Glomerular visceral epithelial cell (primary cell): ENCODE data around the gene MXRA8.
A peak's percentile ranks its signal among the peaks of the same experiment; 100 is the strongest.

ENCODE experiments used
- DNase-seq: peaks from one replicate; pipeline ENCODE4 v3.0.0-alpha.2; 2016; ENCODE audit errors: extremely low spot score

The MXRA8 gene

DNA sequence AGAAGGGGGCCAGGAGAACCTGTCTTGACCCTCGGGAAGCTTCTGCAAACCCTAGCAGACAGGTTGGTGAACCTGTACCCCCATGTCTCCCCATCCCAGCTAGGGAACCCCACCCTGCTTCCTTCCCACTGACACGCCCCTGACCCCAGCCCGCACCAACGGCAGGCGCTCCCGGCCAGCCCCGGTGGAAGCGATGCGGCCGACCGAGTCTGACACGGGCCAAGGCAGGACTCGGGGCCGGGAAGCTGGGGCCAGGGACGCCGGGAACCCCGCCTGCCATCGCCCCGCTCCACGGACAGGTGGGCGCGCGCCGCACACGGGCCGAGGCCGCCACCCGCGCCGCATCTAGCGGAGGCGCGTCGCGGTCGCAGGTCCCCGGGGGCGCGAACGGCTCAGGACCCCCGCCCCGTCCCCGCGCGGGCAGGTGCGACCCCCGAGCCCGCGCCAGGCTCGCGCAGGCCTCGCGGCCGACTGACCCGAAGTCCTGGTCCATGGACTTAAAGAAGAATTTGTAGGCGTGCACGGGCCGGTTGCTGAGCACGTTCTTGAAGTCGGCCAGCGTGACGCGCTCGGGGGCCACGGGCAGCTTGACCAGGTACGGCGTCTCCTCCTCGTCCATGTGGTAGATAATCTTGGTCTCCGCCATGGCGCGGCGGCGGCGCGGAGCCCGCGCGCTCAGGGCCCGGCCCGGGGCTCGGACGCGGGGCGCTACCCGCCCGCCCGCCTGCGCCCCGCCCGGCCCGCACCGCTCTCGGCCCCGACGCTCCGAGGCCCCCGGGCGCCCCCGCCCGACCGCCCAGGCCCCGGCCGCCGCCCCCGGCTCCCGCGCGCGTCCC lies 9.7 kb downstream of the MXRA8 start:
- DNase-seq = peak; percentile 53

DNA sequence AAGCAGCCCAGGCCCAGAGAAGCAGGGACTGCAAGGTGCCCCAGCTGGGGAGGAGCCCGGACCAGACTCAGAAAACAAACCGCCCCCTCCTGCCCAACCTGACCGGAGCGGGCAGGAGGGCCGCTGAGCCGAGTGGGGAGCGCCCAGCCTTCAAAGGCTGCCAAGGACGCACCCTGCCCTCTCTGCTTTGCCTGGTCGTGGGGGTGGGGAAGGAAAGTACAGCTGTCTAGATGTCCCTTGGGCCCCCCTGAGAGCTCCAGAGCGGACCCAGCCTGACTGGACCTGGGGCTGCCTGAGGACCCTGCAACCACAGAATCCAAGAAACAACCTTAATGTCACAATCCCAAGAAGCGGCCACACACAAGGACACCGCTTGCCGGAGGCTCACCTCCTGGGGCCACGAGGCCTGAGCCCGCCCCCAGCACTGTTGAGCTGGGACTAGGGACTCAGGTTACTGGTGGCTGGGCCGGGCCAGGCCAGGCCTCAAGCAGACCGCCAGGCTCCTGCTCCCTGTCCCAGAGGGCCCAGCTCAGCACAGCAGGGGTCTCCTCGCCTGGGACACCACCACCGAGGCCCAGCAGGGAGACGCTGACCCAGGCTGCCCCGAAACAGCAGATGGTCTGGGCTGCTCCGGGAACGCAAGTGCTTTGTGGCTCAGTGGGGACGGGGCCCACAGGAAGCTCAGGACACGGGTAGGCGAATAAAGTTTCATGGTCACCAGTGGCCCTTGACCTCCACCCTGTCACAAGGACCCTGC lies 10.5 kb downstream of the MXRA8 start:
- DNase-seq = peak; percentile 59

DNA sequence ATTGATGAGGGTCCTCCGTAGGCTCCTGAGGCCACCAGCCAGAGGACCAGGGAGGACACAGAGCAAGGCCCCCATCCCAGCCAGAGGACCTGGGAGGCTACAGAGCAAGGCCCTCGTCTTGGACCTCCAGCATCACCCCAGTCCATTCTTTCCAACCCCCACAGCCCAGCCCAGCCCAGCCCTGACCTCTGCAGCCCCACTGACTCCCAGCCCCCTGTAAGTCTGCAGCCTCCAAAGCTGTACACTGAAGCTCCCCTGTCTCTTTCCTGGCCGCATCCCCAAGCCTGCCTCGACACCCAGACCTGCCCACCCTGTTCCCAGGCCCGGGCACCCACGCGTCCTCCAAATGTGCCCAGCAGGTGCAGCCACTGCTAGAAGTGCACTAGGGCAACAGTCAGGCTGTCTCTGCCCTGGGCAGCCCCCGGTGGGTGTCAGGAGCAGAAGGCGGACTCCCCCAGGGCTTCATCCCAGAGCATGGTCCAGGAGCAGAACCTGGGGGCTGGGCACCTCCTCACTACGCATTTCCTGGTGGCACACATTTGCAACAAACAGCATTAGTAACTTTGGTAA lies 11.2 kb downstream of the MXRA8 start:
- DNase-seq = no peak

DNA sequence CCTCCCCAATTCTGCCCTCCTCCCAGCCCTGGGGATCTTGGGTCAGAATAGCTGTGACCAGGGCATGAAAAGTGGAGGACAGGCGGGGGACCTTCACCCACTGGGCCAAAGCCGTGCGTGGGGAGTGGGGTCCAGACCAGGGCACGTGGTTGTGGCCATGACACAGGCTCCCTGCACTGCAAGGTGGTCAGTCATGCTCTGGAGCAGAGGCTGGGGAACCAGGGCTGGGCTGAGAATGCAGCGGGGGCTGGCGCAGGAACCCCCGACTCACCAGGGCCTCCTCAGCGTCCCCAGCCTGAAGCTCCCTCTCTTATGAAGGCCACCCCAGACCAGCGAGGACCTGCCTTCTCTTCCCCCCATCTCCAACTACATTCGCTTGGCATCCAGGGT lies 11.9 kb downstream of the MXRA8 start:
- no peak for DNase-seq

DNA sequence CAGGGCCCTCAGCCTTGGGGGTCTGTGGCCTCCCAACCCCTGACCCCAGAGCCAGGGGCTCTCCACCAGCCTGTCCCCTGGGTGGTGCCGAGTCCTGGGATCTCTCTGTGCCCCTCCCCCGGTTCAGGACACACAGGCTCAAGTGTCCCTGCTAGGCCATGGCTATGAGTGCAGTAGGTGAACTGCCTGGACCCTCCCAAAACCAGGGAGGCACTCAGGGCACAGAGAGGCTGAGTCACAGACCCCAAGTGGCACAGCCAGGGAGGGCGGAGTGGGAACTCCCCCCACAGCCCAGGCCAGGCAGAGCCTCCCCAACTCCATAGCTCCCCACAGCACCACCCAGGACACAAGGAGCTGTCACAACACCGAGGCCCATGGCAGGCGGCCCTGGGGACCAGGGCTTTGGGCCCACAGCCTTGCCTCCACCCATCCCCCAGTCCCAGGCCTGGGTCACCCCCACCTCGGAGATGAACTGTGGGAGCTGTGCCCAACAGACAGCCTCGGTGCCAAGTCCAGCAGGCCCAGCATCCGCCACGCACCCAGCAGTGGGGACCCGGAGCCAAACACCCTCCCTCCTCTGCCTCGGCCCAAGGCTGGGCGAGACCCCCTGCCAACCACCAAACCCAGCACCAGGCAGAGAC lies 12.4 kb downstream of the MXRA8 start:
- no peak for DNase-seq

DNA sequence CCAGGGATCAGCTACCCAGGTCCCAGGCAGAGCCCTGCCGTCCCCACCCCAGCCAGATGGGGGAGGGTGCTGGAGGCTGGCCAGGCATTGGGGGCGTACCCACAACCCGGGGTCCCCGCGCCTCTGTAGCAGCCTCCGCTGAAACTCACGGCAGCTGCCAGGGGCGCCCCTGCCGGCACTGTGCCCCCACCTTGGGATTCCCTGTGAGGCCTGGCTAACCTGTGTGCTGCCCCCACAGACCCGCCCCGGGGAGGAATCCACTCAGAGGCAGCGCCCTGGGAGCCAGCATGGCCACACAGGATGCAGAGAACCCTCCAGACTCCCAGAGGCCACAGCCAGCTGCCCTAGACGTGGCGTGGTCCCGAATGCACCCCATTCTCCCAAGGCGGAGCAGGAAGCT lies 13.0 kb downstream of the MXRA8 start:
- DNase-seq = no peak

DNA sequence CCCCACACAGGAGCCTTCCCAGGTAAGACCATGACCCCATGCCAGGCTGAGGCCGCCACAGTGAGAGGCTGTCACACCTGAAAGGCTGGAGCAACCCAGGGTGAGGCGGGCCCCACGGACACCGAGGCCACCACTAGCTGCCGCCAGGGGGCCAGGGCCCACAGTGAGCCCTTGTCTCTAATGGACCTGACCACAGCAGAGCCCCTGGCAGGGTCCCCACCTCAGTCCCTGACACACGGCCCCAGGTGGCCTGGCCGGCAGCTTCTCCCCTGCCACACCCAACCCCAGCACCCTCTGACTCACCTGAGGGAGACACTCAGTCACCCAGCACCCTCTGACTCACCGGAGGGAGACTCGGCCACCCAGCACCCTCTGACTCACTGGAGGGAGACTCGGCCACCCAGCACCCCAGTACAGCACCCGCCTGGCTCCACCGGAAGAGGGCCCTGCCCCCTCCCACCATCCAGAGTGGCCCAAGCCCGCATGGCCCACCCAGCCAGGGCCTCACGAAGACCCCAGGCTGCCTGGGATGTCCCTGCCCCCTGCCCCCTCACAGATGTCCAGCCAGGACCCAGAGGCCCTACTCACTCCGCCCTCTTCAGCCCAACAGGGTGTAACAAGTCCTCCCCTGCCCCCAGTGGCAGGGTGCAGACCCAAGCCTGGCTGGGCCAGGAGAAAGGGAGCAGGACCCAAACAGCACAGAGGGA lies 13.5 kb downstream of the MXRA8 start:
- DNase-seq = peak; percentile 75

DNA sequence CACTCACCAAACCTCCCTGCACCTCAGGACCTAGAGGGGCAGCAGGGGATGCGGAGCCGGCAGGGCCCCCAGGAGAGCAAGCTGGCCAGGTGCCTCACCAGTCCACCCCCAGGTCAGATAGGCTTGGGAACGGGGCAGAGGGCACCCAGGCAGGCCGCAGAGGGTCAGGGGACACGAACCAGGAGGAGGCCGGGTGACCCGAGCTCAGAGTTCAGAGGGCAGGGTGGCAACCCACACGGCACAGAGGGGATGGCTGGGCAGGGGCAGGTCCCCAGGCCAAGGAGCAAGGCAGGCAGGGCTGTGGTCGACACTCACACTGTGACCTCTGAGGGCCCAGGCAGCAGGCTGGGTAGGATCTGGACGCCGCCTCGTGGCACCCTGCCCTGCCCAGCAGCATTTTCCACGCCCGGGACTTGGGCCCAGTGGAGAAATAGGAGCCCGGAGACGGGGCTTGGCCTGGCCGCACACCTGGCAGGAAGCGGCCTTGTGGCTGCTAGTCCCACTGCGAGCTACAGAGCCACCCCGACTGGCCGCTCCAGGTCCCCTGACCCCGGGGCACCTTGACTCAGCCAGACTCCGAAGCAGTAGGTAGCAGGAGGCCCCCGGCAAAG lies 14.4 kb downstream of the MXRA8 start:
- DNase-seq = no peak

DNA sequence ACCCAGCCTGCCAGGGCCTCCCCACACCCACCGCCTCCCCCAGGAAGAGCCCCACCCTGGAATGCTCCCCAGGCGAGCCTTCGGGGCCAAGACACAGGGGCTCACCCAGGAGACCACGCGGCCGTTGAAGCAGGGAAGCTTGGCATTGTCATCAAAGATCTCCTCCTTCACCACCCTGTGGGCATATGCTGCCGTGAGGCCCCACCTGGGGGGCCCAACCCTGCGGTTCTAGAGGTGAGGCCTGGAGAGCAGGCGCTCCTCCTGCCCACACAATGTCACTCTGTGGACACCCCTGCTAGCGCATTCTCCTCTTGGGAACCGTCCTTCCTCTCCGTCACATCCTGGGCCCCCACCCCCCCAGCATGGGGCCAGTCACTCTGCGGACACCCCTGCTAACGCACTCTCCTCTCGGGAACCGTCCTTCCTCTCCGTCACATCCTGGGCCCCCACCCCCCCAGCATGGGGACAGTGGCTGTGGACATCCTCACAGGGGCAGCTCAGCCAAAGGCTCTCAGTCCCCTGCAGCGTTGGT lies 15.7 kb downstream of the MXRA8 start:
- no peak for DNase-seq

DNA sequence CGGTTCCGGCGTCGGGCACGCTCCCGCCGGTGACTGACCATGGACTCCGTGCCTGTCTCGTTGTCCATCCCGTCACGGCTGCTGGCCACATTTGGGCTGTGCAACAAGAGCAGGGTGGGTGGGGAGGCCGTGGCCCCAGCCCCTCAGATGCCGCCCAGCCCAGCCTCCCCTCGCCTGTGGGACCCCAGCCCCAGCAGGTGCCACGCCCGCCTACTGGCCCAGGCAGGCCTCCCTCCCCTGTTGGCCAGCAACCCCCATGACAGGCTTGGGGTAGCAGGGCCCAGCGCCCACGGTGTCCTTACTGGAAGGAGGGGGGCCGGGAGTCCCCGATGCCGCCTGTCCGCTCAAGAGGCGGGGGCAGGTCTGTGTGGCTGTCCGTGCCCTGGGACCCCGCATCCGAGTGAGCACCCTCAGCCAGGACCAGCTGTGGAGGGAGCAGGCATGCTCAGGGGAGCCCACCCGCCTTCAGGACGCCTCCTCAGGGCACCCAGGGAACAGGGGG lies 16.2 kb downstream of the MXRA8 start:
- DNase-seq = no peak

DNA sequence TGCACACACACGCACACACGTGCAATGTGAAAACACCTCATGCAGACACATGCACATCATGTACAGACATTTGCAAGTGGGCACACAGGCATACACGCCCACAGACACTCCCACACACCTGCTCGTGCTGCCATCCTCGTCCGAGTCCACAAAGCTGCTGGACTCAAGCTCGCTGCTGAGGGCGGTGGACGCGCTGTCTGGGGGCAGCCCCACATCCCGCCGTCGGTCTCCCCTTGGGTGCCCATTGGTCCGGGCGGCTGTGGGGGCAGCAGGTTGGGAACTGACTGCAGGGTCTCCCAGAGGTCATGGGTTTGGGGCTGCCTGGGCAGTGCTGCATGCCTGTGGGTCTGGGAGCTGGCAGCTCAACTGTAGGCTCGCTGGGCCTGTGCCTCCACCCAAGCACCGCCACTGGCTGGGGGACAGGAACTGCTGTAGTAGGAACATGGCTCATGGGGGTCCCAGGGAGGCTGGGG lies 16.8 kb downstream of the MXRA8 start:
- no peak for DNase-seq

DNA sequence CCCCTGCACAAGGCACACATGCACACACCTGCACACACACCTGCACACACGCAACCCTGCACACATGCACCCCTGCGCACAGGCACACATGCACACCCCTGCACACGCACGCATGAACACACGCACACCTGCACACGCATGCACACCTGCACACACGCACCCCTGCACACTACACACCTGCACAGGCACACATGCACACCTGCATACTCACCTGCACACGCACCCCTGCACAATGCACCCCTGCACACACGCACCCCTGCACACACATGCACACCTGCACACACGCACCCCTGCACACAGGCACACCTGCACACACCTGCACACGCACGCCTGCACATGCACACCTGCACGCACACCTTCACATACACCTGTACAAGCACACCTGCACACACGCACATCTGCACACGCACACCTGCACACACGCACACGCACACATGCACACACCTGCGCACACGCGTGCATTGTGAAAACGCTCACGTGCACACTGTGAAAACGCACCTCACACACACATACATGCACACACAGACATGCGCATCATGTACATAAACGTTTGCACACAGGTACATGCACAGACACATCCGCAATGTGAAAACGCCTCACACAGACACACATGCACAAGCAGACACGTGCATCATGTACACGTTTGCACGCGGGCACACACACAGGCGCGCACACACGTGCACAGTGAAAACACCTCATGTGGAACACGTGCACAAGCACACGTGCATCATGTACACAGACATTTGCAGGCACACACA lies 17.4 kb downstream of the MXRA8 start:
- DNase-seq = no peak

DNA sequence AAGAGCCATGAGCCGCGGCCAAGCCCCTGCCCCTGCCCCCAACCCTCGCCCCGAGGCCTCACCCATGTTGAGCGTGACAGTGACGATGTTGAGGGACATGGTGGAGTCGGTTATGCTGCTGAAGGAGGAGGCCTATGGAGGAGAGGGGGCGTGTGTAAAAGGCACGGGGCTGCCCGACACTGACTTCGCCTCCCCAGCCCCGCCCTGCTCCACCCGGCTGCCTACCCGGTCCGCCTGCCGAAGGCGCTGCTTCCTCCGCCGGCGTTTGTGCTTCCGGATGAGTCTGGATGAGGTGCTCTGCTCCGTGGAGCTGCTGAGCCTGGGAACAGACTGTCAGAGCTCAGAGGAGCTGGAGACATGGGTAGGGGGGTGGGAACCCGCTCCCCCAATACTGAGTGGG lies 18.2 kb downstream of the MXRA8 start:
- DNase-seq = no peak

DNA sequence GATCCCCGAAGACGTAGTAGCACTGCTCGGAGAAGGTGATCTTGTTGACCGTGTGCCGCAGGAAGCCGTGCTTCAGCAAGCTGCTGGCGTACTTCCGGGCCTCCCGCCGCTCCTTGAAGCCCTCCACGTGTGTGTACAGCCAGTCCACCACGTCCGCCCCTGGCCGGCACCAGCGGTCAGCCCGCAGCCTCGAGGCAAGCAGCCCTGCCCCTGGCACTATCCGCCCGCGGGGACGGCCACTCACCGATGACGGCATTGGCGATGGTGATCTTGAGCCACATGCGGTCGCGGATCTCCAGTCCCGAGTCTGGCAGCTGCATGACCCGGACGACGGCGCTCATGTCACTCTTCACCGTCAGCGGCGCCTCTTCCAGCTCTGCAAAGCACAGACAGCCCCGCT lies 20.1 kb downstream of the MXRA8 start:
- DNase-seq = no peak

DNA sequence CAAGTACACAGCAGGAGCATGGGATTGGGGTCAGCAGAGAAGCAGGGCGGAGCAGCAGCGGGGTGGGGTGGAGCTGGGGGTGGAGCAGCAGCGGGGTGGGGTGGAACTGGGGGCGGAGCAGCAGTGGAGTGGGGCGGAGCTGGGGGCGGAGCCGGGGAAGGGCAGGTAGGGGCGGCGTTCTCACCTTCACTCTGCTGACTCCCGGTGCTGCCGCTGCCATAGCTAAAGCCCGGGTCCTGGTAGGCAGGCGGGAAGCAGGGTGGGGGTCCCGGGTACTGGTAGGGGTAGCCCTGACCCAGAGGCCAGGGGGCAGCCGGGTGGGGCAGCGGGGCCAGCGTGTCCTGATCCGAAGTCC lies 20.6 kb downstream of the MXRA8 start:
- DNase-seq = no peak

DNA sequence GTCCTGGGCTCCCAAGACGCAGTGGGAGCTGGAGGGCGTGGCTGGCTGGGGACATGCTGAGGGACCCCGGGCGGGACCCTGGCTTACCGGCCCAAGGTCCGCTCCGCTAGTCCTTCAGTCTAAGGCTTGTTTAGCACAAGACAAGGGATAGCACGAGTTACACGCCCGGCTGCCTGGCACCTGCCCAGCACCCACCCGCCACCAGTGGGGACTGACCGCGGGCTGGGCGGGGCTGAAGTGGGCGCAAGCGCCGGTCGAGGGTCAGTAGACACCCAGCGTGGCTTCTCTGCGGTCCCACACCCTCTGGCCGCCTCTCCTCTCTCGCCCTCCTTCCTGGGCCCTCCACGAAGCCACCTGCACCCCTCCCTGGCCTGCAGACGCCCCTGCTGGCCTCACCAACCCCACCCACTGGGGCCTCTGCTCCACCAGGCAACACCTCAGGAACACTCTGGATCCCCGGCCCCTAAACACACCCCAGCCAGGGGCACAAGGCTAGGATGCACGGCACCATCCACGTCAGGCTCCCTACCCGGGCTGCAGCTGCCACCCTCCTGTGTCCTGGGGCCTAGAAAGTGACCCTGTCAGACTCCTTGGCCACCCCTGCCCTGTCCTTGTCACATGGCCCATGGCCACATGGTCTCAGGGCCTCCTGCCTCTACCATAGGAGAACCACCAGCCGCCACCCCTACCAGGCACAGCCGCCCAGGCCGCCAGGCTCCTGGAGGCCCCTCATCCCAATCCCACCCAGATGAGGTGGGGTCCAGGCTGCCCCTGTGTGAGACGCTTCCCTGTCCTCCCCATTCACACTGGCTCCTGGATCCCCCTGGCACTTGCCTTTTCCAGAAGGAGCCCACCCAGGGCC lies 21.2 kb downstream of the MXRA8 start:
- no peak for DNase-seq

DNA sequence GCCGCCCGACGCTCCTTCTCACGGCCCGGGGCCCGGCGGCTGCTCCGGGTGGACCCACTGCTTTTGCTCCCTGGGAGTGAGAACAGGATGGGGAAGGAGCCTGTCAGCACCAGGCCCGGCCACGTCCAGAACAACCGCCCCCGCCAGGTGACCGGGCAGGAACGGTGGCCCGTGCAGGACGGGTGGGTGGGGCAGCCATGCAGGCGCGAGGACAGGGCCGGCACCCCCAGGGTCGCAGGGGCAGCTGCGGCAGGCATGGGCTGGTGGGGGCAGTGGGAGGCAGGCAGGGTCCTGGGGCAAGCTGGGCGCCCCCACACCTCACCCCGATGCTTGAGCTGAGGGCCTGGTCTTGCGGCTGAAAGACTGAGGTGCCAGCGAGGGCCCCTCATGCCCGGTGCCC lies 21.9 kb downstream of the MXRA8 start:
- no peak for DNase-seq

DNA sequence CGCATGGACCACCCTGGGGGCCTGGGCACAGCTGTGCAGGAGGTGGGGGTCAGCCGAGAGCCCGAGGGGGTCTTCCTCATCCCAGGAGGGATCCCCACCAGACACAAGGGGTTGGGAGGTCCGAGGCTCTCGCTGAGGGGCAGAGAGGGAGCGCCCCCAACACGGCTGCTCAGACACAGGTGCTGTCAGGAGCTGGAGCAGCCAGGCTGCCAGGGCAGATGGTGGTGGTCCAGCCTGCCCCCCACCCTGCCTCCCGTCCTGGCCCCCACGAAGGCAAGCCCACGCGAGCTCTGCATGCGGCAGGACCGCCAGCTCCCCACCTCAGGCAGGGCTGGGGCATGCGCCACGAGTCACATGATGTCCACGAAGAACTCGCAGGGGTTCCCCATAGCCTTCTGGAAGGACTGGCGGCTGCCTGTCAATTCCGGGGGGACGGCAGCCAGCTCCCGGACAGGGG lies 22.5 kb downstream of the MXRA8 start:
- no peak for DNase-seq

DNA sequence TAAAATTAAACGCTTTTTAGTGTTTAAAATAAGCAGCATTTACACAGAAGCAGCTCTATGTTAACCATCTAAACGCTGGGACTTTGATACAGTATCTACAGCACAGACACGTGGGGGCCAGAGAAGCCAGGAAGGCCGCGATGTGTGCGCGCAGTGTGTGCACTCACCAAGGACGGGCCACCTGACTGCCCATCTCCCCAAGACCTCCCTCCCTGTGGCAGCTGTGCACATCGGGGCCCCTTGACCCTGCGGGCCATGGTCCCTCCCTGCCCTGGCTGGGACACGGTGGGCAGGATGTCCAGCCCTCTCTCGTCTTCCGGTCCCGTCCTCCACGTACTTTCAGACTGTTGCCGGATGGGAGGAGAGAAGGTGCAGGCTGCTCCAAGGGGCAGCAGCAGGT lies 23.1 kb downstream of the MXRA8 start:
- no peak for DNase-seq
